Epithelial cell of proximal tubule (primary cell): ENCODE data around the gene PPP1R3D. TPM values are rescaled to one million over a fixed set of nuclear protein-coding genes. Genes with fewer than 3 reads are reported as not detected.
A peak's percentile ranks its signal among the peaks of the same experiment; 100 is the strongest.
"Not testable (repeated sequence)": the region's sequence is repeated elsewhere in the genome, so short reads cannot be mapped to it uniquely, and the experiment has no call there.

Source experiments
- DNase-seq: peaks from one replicate; pipeline ENCODE4 v3.0.0-alpha.2; 2011; ENCODE audit warnings: low read depth
- H3K4me3 ChIP-seq: 2 replicates; pipeline ENCODE4 v1.5.1; 2011; ENCODE audit warnings: low read depth, mild to moderate bottlenecking, low read length
- total RNA-seq: library from RNA; depleted of rRNA; stranded (reverse); fragments of >200 nt; gene quantifications from 2 replicates; pipeline ENCODE4 v1.2.3, GENCODE V29; 2015
- TF ChIP-seq, protein P1 (sequence below): conservative IDR thresholded peaks from 2 replicates; pipeline ENCODE4 v1.5.1; 2012; ENCODE audit warnings: low read depth, mild to moderate bottlenecking, low read length

Gene PPP1R3D
- total RNA-seq, 1 donor from 2014 or later, result 3.7 TPM

- H3K4me3 ChIP-seq, result no peak overlapping the region
- no peak for DNase-seq
- TF ChIP-seq, protein P1, sequence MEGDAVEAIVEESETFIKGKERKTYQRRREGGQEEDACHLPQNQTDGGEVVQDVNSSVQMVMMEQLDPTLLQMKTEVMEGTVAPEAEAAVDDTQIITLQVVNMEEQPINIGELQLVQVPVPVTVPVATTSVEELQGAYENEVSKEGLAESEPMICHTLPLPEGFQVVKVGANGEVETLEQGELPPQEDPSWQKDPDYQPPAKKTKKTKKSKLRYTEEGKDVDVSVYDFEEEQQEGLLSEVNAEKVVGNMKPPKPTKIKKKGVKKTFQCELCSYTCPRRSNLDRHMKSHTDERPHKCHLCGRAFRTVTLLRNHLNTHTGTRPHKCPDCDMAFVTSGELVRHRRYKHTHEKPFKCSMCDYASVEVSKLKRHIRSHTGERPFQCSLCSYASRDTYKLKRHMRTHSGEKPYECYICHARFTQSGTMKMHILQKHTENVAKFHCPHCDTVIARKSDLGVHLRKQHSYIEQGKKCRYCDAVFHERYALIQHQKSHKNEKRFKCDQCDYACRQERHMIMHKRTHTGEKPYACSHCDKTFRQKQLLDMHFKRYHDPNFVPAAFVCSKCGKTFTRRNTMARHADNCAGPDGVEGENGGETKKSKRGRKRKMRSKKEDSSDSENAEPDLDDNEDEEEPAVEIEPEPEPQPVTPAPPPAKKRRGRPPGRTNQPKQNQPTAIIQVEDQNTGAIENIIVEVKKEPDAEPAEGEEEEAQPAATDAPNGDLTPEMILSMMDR, result no peak
Observed at GRCh38 chr20:59961423-59961822, 21.3 kb upstream of the PPP1R3D start.

DNA sequence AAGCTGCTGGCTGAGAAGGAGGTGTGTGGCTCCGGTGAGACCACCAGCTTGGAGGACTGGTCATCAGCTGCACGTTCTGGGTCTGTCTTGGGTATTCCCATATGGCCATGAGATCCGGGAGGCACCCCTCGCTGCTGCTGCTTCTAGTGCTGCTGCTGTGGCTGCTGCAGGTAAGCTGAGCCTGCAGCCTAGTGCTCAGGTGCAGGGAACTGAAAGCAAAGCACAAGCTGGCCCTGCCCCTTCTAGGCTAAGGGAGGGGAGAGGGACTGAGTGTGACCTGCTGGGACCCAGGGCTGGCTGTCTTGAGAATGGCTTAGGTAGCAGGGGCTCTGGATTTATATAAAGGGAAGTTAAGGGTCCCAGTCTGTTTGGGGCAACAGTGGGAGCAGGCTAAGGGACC, 18.5 kb upstream of the PPP1R3D start:
- no peak overlapping the region for H3K4me3 ChIP-seq
- TF ChIP-seq, protein P1, result no peak
- DNase-seq, result no peak

DNA sequence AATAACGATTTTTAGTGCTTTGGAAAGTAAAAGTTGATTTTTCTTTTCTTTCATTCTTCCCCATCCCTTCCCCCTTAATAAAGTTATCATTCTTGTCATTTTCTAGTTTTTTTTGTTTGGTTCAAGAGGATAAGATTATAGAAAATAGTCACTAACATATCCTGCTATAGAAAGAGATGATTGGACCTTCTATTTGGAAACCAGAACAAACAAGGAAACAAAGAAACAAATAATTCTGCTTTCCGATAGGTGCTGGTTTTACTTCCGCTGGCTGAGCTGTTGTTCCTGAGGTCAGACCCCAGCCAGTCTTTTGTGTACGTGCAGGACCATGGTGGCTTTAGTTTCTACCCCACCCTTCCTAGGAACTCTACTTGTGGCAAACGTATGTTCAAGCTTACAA, 18.0 kb upstream of the PPP1R3D start, which contains the start of gene CDH26:
CDH26 (plus strand) TSS at position 301 of the 400 bp plus-strand sequence. CDS start 304 bp downstream, outside the sequence.
- no peak within 1 kb of the TSS for H3K4me3 ChIP-seq
- DNase-seq, result no peak
- TF ChIP-seq, protein P1, result no peak

GRCh38 chr20:59957568-59957967, 17.5 kb upstream of the PPP1R3D start:
- H3K4me3 ChIP-seq, DNase-seq: not testable (repeated sequence)

DNA sequence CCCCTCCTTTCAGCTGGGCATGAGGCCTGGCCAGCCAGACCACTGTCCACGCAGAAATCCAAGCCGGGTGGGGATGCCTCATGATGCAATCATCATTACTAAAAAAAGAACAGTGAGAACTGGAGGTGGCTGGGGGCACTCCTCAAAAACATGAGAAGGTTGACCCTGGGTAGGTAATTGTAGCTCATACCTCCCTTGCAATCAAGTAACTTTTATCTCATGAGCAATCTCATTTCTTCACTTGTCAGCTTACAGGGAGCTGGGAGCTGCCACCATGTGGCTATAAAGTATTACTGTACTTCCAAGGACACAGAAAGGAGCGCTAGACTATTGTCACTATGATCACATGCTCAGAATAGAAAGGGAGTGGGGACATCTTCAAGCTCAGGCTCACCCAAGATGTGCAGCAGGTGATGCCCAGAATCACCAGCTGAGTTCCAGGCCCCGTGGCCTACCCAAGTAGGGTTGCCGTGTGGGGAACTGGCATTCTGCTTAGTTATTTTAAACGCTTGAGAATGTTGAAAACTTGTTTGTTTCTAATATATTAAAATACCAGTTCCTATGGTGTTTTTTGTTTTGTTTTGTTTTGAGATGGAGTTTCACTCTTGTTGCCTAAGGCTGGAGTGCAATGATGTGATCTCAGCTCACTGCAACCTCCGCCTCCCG, 15.2 kb upstream of the PPP1R3D start:
- DNase-seq, result no peak
- TF ChIP-seq, protein P1, result peak; percentile 39
- no peak overlapping the region for H3K4me3 ChIP-seq

DNA sequence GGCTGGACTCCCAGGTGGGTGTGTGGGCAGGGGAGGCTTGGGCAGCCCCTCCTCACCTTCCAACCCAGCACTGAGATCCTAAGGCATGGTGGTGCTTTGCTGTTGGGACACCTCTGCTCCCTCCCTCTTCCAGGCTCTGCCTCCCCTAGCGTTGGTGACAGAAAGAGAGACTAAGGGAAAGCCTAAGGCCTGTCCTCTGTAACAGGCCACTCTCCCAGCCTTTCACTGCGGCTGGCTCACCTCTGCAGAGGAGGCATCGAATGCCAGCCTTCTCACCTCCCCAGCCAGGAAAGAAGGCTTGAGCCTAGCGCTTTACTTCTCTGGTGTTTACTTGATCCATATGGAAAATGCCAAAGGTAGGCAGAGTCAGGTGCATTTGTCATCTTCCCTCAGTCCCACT, 14.6 kb upstream of the PPP1R3D start:
- no peak overlapping the region for H3K4me3 ChIP-seq
- no peak for DNase-seq
- TF ChIP-seq, protein P1, result no peak

DNA sequence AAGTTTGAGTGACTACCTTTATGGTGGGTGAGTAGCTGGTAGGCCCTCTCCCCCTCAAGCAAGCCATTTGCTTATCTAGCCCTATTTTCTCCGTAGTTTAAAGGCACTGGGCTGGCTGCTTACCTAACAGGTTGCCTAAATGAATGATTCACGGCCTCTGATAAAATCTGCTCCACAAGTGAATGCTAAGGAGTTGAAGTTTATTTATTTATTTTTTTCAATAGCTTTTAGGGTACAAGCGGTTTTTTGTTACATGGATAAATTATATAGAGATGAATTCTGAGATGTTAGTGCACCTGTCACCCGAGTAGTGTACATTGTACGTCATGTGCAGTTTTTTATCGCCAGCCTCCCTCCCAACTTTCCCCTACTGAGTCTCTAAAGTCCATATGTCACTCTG, 9.8 kb upstream of the PPP1R3D start:
- no peak for DNase-seq
- no peak overlapping the region for H3K4me3 ChIP-seq
- TF ChIP-seq, protein P1, result no peak
